ENCODE data around the gene MYO1E.

The MYO1E gene

GRCh38 chr15:59189241-59189640, 183.4 kb downstream of the MYO1E start:
- DNase-seq (ENCODE audit: low spot score): no peak
- TF ChIP-seq, protein P1, sequence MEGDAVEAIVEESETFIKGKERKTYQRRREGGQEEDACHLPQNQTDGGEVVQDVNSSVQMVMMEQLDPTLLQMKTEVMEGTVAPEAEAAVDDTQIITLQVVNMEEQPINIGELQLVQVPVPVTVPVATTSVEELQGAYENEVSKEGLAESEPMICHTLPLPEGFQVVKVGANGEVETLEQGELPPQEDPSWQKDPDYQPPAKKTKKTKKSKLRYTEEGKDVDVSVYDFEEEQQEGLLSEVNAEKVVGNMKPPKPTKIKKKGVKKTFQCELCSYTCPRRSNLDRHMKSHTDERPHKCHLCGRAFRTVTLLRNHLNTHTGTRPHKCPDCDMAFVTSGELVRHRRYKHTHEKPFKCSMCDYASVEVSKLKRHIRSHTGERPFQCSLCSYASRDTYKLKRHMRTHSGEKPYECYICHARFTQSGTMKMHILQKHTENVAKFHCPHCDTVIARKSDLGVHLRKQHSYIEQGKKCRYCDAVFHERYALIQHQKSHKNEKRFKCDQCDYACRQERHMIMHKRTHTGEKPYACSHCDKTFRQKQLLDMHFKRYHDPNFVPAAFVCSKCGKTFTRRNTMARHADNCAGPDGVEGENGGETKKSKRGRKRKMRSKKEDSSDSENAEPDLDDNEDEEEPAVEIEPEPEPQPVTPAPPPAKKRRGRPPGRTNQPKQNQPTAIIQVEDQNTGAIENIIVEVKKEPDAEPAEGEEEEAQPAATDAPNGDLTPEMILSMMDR (IDR thresholded peaks at IDR 0.05; ENCODE audit: extremely low read depth, missing control alignments): no peak

- DNase-seq (ENCODE audit: low spot score): no peak
These were observed 186.2 kb downstream of the MYO1E start for GRCh38 chr15:59186501-59186900.

DNA sequence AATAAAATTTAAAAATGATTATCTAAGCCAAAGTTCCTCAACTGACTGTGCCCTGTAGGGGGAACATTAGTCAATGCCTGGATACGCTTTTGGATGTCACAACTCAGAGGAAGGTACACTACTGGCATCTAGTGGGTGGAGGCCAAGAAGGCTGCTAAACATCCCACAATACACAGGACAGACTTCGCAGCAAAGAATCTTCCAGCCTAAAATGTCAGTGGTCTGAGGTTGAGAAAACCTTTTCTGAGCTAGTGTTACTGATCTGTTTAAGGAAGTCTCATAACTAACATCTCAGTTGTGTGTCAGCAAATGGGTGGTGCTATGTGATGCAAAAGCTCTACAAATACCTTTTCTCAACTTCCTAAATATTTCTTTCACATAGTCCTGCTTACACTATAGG, 186.9 kb downstream of the MYO1E start:
- TF ChIP-seq, protein P1 (IDR thresholded peaks at IDR 0.05; ENCODE audit: extremely low read depth, missing control alignments): no peak
- no peak for DNase-seq (ENCODE audit: low spot score)

More at GRCh38 chr15:59186501-59186900, 186.2 kb downstream of the MYO1E start:
- TF ChIP-seq, protein P1 (IDR thresholded peaks at IDR 0.05; ENCODE audit: extremely low read depth, missing control alignments): no peak

GRCh38 chr15:59180945-59181600, 191.6 kb downstream of the MYO1E start:
- no peak for DNase-seq (ENCODE audit: low spot score)
- TF ChIP-seq, protein P1 (IDR thresholded peaks at IDR 0.05; ENCODE audit: extremely low read depth, missing control alignments): no peak

- DNase-seq (ENCODE audit: low spot score): no peak
- TF ChIP-seq, protein P1 (IDR thresholded peaks at IDR 0.05; ENCODE audit: extremely low read depth, missing control alignments): no peak
These were observed 193.0 kb downstream of the MYO1E start for GRCh38 chr15:59179717-59180116.

- TF ChIP-seq, protein P1 (IDR thresholded peaks at IDR 0.05; ENCODE audit: extremely low read depth, missing control alignments): no peak
- DNase-seq (ENCODE audit: low spot score): no peak
These were observed 194.4 kb downstream of the MYO1E start for GRCh38 chr15:59178151-59178695.

GRCh38 chr15:59177317-59177660, 195.4 kb downstream of the MYO1E start:
- DNase-seq (ENCODE audit: low spot score): no peak
- TF ChIP-seq, protein P1 (IDR thresholded peaks at IDR 0.05; ENCODE audit: extremely low read depth, missing control alignments): no peak
